ENCODE measurements around the gene CLMP.

The CLMP gene

DNA sequence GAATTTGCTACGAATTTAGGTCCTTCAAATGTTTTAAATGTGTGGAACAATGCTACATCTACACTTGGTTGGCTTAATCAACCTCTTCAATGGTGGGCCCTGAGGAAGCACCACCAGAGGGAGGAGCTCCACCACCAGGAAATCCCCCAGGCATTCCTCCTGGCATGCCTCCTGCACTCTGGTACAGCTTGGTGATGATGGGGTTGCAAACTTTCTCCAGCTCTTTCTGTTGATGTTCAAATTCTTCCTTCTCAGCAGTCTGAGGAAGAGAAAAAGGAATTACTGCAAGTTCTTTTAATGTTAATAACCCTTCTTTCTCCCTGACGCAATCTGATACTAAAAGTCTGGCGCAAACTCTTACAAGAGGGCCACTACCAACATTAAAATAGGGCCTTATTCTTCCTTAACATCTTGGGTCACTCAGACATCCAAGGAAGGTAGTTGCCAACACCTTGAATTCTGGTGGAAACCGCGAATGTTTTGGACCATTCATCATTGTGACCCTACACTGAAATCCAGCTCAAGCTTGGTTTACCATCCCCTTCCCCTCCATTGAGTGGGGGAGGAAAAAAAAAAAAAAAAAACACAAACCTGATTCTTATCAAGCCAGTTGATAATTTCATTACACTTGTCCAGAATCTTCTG, 137.3 kb downstream of the CLMP start:
- Histone ChIP-seq H3K27ac (replicated peaks) (no peak overlapping the region), H3K27me3 (ENCODE audit: insufficient read depth, poor library complexity, severe bottlenecking) (no peaks in the 10 kb centered on the region), H3K4me3 (replicated peaks; ENCODE audit: insufficient read depth, low read length) (no peak overlapping the region)
- peak in 1 of 2 experiments; percentile 66 for DNase-seq (ENCODE audit: low read depth in 1 of 2, low spot score in 1 of 2)
- TF ChIP-seq, protein P1, sequence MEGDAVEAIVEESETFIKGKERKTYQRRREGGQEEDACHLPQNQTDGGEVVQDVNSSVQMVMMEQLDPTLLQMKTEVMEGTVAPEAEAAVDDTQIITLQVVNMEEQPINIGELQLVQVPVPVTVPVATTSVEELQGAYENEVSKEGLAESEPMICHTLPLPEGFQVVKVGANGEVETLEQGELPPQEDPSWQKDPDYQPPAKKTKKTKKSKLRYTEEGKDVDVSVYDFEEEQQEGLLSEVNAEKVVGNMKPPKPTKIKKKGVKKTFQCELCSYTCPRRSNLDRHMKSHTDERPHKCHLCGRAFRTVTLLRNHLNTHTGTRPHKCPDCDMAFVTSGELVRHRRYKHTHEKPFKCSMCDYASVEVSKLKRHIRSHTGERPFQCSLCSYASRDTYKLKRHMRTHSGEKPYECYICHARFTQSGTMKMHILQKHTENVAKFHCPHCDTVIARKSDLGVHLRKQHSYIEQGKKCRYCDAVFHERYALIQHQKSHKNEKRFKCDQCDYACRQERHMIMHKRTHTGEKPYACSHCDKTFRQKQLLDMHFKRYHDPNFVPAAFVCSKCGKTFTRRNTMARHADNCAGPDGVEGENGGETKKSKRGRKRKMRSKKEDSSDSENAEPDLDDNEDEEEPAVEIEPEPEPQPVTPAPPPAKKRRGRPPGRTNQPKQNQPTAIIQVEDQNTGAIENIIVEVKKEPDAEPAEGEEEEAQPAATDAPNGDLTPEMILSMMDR (IDR thresholded peaks at IDR 0.05; ENCODE audit: insufficient read depth, low read length): no peak
- TF ChIP-seq, protein P2, sequence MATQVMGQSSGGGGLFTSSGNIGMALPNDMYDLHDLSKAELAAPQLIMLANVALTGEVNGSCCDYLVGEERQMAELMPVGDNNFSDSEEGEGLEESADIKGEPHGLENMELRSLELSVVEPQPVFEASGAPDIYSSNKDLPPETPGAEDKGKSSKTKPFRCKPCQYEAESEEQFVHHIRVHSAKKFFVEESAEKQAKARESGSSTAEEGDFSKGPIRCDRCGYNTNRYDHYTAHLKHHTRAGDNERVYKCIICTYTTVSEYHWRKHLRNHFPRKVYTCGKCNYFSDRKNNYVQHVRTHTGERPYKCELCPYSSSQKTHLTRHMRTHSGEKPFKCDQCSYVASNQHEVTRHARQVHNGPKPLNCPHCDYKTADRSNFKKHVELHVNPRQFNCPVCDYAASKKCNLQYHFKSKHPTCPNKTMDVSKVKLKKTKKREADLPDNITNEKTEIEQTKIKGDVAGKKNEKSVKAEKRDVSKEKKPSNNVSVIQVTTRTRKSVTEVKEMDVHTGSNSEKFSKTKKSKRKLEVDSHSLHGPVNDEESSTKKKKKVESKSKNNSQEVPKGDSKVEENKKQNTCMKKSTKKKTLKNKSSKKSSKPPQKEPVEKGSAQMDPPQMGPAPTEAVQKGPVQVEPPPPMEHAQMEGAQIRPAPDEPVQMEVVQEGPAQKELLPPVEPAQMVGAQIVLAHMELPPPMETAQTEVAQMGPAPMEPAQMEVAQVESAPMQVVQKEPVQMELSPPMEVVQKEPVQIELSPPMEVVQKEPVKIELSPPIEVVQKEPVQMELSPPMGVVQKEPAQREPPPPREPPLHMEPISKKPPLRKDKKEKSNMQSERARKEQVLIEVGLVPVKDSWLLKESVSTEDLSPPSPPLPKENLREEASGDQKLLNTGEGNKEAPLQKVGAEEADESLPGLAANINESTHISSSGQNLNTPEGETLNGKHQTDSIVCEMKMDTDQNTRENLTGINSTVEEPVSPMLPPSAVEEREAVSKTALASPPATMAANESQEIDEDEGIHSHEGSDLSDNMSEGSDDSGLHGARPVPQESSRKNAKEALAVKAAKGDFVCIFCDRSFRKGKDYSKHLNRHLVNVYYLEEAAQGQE (IDR thresholded peaks at IDR 0.05; ENCODE audit: insufficient replicate concordance, low read depth): no peak
- TF ChIP-seq POLR2AphosphoS5 (IDR thresholded peaks at IDR 0.05; ENCODE audit: low read depth) (no peak), SPI1 (IDR thresholded peaks at IDR 0.05; ENCODE audit: borderline replicate concordance, low read depth) (no peak), GABPA (IDR thresholded peaks at IDR 0.05; ENCODE audit: low read depth) (no peak)

DNA sequence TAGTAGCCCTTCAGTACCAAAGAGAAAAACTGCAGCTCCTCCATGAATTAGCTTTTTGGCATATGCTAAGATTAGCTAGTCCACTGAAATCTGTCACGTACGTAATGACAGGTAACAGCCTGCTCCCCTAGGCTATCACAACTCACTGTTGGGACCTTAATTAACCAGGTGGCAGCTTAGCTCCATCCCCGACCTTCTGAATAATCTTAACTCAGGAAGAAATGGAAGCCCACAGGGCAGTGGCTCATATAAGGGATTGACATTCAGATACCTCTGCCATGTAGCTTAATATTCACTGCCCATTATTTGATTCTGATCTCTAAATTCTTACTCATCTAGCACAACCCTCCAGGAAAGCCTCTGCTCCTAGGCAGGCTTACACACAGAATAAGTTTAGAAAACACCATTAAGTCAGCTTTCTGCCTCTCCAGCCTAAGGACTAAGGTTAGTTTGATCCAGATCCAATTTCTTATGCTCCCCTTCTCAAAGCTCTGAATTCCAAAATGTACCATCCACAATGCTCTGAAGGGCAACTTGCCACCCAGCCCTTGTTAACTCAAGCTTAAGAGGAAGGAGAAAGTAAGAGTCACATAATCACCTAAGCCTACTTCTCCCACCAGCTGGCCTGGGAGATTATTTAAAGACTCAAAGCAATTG, 138.1 kb downstream of the CLMP start:
- Histone ChIP-seq H3K27ac (replicated peaks) (no peak overlapping the region), H3K4me3 (replicated peaks; ENCODE audit: insufficient read depth, low read length) (no peak overlapping the region), H3K27me3 (ENCODE audit: insufficient read depth, poor library complexity, severe bottlenecking) (no peaks in the 10 kb centered on the region)
- TF ChIP-seq, protein P1 (IDR thresholded peaks at IDR 0.05; ENCODE audit: insufficient read depth, low read length): no peak
- TF ChIP-seq GABPA (IDR thresholded peaks at IDR 0.05; ENCODE audit: low read depth) (no peak), SPI1 (IDR thresholded peaks at IDR 0.05; ENCODE audit: borderline replicate concordance, low read depth) (no peak), POLR2AphosphoS5 (IDR thresholded peaks at IDR 0.05; ENCODE audit: low read depth) (no peak; the same call in none of the 2 replicates)
- TF ChIP-seq, protein P2 (IDR thresholded peaks at IDR 0.05; ENCODE audit: insufficient replicate concordance, low read depth): no peak
- peak in 1 of 2 experiments; percentile 47 for DNase-seq (ENCODE audit: low read depth in 1 of 2, low spot score in 1 of 2)

DNA sequence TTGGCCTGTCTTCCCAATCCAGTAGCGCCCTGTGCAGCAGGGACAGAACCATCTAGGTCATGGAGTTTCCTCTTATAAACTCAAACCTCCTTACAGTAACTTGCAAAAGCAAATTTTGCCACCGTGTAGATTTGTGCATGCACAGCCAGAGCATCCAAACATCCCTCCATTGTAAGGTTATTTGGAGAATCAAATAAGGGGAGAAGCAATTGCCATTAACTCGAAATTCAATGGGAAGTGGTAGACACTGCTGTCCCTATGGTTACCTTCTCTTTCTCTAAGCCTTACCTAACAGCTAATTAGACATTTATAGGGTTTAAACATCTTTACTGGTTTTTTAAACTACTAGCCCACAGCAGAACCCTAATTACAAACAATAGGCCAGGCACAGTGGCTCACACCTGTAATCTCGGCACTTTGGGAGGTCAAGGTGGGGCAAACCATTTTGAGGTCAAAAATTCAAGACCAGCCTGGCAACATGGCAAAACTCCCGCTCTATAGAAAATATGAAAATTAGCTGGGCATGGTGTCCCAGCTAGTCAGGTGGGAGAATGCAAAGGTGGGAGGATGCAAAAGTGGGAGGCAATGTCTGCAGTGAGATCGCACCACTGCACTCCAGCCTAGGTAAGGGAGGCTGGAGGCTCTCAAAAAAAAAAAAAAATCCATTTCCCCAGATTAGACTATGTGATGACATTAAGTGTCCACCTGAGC, 139.7 kb downstream of the CLMP start:
- Histone ChIP-seq H3K27me3 (ENCODE audit: insufficient read depth, poor library complexity, severe bottlenecking) (no peaks in the 10 kb centered on the region), H3K27ac (replicated peaks) (no peak overlapping the region), H3K4me3 (replicated peaks; ENCODE audit: insufficient read depth, low read length) (no peak overlapping the region)
- no peak for TF ChIP-seq GABPA (IDR thresholded peaks at IDR 0.05; ENCODE audit: low read depth)
- TF ChIP-seq, protein P1 (IDR thresholded peaks at IDR 0.05; ENCODE audit: insufficient read depth, low read length): no peak
- TF ChIP-seq POLR2AphosphoS5 (IDR thresholded peaks at IDR 0.05; ENCODE audit: low read depth): peak; percentile 29; the same call in 1 of the 2 replicates
- TF ChIP-seq, protein P2 (IDR thresholded peaks at IDR 0.05; ENCODE audit: insufficient replicate concordance, low read depth): no peak
- peak in 1 of 2 experiments; percentile 41 for DNase-seq (ENCODE audit: low read depth in 1 of 2, low spot score in 1 of 2)
